K562 (cell line): Measurements from ENCODE around the gene AJAP1.

Experiments
- MXI1 ChIP-seq: IDR thresholded peaks from 2 replicates; pipeline ENCODE4 v1.6.1; 2011; ENCODE audit warnings: low read depth, mild to moderate bottlenecking, improper control_type of control experiment, low read length
- NFRKB ChIP-seq: fragments of 450-650 bp; IDR thresholded peaks from 2 replicates; pipeline ENCODE4 v1.6.1; 2016; ENCODE audit warnings: low read depth
- NR3C1 ChIP-seq: sonication (generic); formaldehyde crosslinking; IDR thresholded peaks from 2 replicates; pipeline ENCODE4 v1.8.1; 2022; ENCODE audit warnings: missing genetic modification reagents
- POLR2A ChIP-seq: fragments of 450-650 bp; conservative IDR thresholded peaks from 2 replicates; pipeline ENCODE4 v1.6.1; 2016
- ZFX ChIP-seq: sonication (generic); formaldehyde crosslinking; IDR thresholded peaks from 2 replicates; pipeline ENCODE4 v1.8.0; 2022; ENCODE audit warnings: mild to moderate bottlenecking, missing genetic modification reagents, moderate library complexity
- ZNF507 ChIP-seq: conservative IDR thresholded peaks from 2 replicates; pipeline ENCODE4 v1.6.1; 2017; ENCODE audit warnings: missing genetic modification characterization, missing compliant biosample characterization
- ZNF778 ChIP-seq: fragments of 450-650 bp; formaldehyde crosslinking; IDR thresholded peaks from 2 replicates; pipeline ENCODE4 v1.4.0; 2020; ENCODE audit warnings: mild to moderate bottlenecking, moderate library complexity
- TF ChIP-seq, protein P1 (sequence below): sonication (generic); formaldehyde crosslinking; IDR thresholded peaks from 2 replicates; pipeline ENCODE4 v1.5.0; 2020; ENCODE audit warnings: missing genetic modification reagents
- TF ChIP-seq, protein P2 (sequence below): fragments of 450-650 bp; formaldehyde crosslinking; IDR thresholded peaks from 2 replicates; pipeline ENCODE4 v1.4.0; 2022; ENCODE audit warnings: missing genetic modification characterization
- TF ChIP-seq, protein P3 (sequence below), 3 experiments: fragments of 200-800 bp in 1 of 3; sonication (Bioruptor generic) in 1 of 3; sonication (generic) in 1 of 3; formaldehyde crosslinking in 1 of 3; IDR thresholded peaks; 2 replicates each; pipeline versions ENCODE4 v1.6.1 to v1.8.0; 2016 to 2022; ENCODE audit warnings: mild to moderate bottlenecking in 2 of 3, missing compliant biosample characterization in 2 of 3, missing genetic modification characterization in 2 of 3, missing genetic modification reagents in 1 of 3
- TF ChIP-seq, protein P4 (sequence below): sonication (generic); formaldehyde crosslinking; IDR thresholded peaks from 2 replicates; pipeline ENCODE4 v1.8.0; 2022; ENCODE audit warnings: missing genetic modification reagents, mild to moderate bottlenecking, borderline replicate concordance

DNA sequence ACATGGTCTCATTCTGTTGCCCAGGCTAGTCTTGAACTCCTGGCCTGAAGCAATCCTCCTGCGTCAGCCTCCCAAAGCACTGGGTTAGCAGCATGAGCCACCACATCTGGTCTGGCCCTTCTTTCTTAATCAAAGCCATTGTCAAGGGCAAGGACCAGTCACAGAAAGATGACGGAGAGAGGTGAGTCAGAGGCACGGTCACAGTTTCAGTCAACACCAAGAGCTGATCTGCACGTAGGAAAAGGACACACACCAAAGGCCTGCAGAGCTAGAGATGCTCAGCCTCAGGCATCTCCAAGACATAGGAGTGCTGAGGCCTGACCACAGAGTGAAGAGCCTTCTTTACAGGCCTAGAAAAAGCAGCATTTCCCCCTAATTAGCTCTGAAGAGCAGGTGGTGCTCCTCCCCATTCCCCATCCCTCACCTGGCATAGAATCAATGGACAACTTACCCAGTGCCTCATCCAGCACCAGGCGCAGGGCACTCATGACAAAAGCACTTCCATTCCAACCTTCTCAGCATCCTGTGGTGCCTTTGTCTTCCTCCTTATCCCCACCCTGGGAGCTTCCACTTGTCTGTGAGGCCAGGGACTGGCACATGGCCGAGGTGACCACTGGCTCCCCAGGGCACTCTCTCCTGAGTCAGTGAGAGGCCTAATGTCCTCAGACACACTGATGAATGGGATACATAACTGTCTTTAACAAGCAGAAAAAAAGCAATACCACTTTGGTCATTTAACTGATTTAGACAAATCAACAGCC, 139.8 kb downstream of the AJAP1 start:
- TF ChIP-seq ZNF778 (CRISPR knock-in tag) = no peak
- no peak for TF ChIP-seq ZNF507 (tag)
- TF ChIP-seq, protein P1, sequence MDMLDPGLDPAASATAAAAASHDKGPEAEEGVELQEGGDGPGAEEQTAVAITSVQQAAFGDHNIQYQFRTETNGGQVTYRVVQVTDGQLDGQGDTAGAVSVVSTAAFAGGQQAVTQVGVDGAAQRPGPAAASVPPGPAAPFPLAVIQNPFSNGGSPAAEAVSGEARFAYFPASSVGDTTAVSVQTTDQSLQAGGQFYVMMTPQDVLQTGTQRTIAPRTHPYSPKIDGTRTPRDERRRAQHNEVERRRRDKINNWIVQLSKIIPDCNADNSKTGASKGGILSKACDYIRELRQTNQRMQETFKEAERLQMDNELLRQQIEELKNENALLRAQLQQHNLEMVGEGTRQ (CRISPR knock-in tag) = no peak
- TF ChIP-seq, protein P2, sequence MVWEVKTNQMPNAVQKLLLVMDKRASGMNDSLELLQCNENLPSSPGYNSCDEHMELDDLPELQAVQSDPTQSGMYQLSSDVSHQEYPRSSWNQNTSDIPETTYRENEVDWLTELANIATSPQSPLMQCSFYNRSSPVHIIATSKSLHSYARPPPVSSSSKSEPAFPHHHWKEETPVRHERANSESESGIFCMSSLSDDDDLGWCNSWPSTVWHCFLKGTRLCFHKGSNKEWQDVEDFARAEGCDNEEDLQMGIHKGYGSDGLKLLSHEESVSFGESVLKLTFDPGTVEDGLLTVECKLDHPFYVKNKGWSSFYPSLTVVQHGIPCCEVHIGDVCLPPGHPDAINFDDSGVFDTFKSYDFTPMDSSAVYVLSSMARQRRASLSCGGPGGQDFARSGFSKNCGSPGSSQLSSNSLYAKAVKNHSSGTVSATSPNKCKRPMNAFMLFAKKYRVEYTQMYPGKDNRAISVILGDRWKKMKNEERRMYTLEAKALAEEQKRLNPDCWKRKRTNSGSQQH (CRISPR knock-in tag) = no peak
- TF ChIP-seq NR3C1 (CRISPR knock-in tag) = no peak
- no peak for TF ChIP-seq POLR2A
- TF ChIP-seq, protein P3, sequence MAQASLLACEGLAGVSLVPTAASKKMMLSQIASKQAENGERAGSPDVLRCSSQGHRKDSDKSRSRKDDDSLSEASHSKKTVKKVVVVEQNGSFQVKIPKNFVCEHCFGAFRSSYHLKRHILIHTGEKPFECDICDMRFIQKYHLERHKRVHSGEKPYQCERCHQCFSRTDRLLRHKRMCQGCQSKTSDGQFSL (CRISPR knock-in tag; IDR thresholded peaks at IDR 0.05) = no peak
- TF ChIP-seq, protein P3 (tag; IDR thresholded peaks at IDR 0.05) = no peak
- no peak for TF ChIP-seq MXI1
- TF ChIP-seq ZFX = no peak
- TF ChIP-seq, protein P4, sequence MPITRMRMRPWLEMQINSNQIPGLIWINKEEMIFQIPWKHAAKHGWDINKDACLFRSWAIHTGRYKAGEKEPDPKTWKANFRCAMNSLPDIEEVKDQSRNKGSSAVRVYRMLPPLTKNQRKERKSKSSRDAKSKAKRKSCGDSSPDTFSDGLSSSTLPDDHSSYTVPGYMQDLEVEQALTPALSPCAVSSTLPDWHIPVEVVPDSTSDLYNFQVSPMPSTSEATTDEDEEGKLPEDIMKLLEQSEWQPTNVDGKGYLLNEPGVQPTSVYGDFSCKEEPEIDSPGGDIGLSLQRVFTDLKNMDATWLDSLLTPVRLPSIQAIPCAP (CRISPR knock-in tag) = no peak
- no peak for TF ChIP-seq NFRKB
